ENCODE data around the gene CACNG3.
"Not testable (repeated sequence)": the region's sequence is repeated elsewhere in the genome, so short reads cannot be mapped to it uniquely, and the experiment has no call there.

The CACNG3 gene

GRCh38 chr16:24298548-24299167 is 42.5 kb downstream of the CACNG3 start:
- ATAC-seq (no peak), DNase-seq (ENCODE audit: low spot score in 2 of 2) (no peak)
- H3K36me3 Mint-ChIP-seq, result no peaks in the 10 kb centered on the region
- H3K9me3 Mint-ChIP-seq, result no peaks in the 10 kb centered on the region
- H3K27ac Mint-ChIP-seq, result no peak overlapping the region
- H3K4me3 Mint-ChIP-seq, result no peak overlapping the region
- H3K4me1 Mint-ChIP-seq, result no peaks in the 10 kb centered on the region

GRCh38 chr16:24300750-24301149 is 44.6 kb downstream of the CACNG3 start:
- H3K9me3 Mint-ChIP-seq, result not testable (repeated sequence)

DNA sequence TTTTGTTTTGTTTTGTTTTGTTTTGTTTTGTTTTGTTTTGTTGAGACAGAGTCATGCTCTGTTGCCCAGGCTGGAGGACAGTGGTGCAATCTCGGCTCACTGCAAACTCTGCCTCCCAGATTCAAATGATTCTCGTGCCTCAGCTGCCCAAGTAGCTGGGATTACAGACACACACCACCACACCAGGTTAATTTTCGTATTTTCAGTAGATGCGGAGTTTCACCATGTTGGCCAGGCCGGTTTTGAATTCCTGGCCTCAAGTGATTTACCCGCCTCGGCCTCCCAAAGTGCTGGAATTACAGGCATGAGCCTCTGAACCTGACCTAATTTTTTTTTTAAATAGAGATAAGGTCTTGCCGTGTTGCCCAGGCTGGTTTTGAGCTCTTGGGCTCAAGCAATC is 46.5 kb downstream of the CACNG3 start:
- ATAC-seq (no peak), DNase-seq (ENCODE audit: low spot score in 2 of 2) (no peak)
- Mint-ChIP-seq H3K36me3 (no peaks in the 10 kb centered on the region), H3K9me3 (no peaks in the 10 kb centered on the region), H3K4me3 (no peak overlapping the region), H3K4me1 (no peaks in the 10 kb centered on the region), H3K27ac (no peak overlapping the region)

More at GRCh38 chr16:24300750-24301149, 44.6 kb downstream of the CACNG3 start:
- not testable (repeated sequence) for H3K4me1 Mint-ChIP-seq; H3K4me3 Mint-ChIP-seq; ATAC-seq; H3K36me3 Mint-ChIP-seq; DNase-seq (ENCODE audit: low spot score in 2 of 2); H3K27ac Mint-ChIP-seq

GRCh38 chr16:24308200-24308599 is 52.1 kb downstream of the CACNG3 start:
- Mint-ChIP-seq H3K36me3 (no peaks in the 10 kb centered on the region), H3K4me3 (no peak overlapping the region)
- ATAC-seq, result no peak

DNA sequence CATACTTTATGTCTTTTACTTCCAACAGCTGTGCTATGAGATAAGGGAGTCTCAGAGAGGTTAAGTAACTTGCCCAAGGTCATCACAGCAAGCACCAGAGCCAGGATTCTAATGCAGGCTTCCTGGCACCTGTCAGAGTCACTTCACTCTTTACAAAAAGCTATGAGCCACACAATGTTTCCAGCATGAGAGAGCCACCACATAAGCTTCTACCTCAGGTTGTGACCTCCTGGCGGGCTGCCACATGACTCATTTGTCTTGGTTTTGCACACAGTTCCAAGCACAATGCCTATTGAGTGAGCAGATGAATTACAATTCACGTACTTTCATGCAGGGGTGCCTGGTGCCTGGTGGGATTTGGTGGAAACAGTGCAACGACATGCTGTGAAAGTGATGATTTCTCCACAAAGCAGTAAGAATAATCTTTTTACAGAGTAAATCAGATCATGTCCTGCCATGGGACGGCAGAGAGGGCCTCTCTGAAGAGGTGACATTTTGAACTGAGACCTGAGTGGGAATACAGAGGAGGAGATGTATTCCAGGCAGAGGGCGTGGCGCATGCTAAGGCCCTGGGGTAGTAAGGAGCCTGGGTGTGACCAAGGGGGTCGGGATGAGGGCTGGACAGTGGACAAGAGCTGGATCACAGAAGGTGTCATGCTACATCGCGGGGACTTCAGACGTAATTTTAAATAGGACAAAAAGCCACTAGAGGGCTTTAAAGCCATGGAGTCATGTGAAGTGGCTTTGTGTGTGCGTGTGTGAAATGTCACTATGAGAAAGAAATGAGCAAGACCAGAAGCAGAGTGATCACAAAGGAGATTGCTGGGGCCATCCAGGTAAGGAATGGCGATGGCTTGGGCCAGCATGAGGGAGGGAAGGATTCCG is 53.4 kb downstream of the CACNG3 start:
- Mint-ChIP-seq H3K4me1 (peaks cover 6% of the 10 kb centered on the region), H3K4me3 (no peak overlapping the region), H3K9me3 (no peaks in the 10 kb centered on the region), H3K36me3 (no peaks in the 10 kb centered on the region), H3K27ac (no peak overlapping the region)
- DNase-seq (ENCODE audit: low spot score in 2 of 2) (peak; percentile 6 to 69), ATAC-seq (peak; percentile 71)

More at GRCh38 chr16:24308200-24308599, 52.1 kb downstream of the CACNG3 start:
- peaks cover 6% of the 10 kb centered on the region for H3K4me1 Mint-ChIP-seq
- no peak for DNase-seq (ENCODE audit: low spot score in 2 of 2)
- H3K9me3 Mint-ChIP-seq, result no peaks in the 10 kb centered on the region
- H3K27ac Mint-ChIP-seq, result no peak overlapping the region

DNA sequence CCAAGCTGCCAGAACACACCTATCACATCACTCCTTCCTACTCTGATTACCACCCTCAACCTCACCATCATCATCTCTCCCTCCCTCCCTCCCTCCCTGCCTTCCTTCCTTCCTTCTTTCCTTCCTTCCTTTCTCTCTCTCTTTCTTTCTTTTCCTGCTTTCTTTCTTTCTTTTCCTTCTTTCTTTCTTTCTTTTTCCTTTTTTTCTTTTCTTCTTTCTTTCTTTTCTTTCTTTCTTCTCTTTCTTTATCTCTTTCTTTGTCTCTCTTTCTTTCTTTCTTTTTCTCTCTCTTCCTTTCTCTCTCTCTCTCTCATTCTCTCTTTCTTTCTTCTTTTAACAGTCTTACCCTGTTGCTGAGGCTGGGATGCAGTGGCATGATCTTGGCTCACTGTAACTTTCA is 59.2 kb downstream of the CACNG3 start:
- no peaks in the 10 kb centered on the region for H3K4me1 Mint-ChIP-seq
- no peaks in the 10 kb centered on the region for H3K36me3 Mint-ChIP-seq
- no peak for DNase-seq (ENCODE audit: low spot score in 2 of 2)
- no peak overlapping the region for H3K4me3 Mint-ChIP-seq
- no peak overlapping the region for H3K27ac Mint-ChIP-seq
- ATAC-seq, result no peak
- H3K9me3 Mint-ChIP-seq, result no peaks in the 10 kb centered on the region

DNA sequence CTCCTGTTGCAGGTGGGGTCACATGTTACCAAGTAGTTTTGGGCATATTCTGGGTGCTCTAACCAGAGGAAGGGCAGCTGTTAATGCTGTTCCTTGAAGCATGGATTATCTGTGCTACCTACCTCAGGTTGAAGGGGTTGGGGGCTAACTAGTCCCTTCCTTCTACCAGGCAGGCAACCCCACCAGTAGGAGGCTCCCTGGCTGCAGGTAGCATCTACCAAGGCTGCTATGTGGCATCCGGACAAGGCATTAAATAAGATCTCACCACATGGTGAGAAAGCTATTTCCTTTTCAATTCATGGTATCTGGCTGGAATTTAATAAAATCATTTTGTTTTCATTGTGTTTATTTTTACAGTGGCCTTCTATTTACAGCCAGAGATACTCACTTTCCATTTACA is 62.5 kb downstream of the CACNG3 start:
- DNase-seq (ENCODE audit: low spot score in 2 of 2), result no peak
- no peaks in the 10 kb centered on the region for H3K4me1 Mint-ChIP-seq
- no peaks in the 10 kb centered on the region for H3K36me3 Mint-ChIP-seq
- H3K27ac Mint-ChIP-seq, result no peak overlapping the region
- no peak overlapping the region for H3K4me3 Mint-ChIP-seq
- no peak for ATAC-seq
- no peaks in the 10 kb centered on the region for H3K9me3 Mint-ChIP-seq

GRCh38 chr16:24319126-24319814 is 63.1 kb downstream of the CACNG3 start:
- Mint-ChIP-seq H3K9me3 (no peaks in the 10 kb centered on the region), H3K27ac (no peak overlapping the region), H3K36me3 (no peaks in the 10 kb centered on the region), H3K4me1 (no peaks in the 10 kb centered on the region), H3K4me3 (no peak overlapping the region)
- DNase-seq (ENCODE audit: low spot score in 2 of 2), result no peak
- no peak for ATAC-seq

DNA sequence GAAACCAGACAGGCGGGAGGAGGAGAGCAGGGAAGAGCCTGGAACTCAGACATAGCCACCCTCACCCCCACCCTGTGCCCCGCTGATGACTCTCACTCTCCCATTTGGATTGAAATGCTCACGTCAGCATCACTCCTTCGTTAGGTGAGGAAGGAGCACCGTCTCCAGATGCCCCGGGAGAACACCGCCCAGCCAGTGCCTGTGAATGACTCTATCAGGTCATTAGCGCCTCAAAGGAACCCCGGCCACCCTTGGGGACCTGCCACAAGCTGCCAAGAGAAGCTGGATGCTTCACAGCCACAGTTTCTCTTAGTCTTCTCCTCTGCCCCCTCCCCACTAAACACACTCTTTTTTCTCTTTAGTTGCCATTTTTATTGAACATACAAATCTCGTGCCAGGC is 66.0 kb downstream of the CACNG3 start:
- DNase-seq (ENCODE audit: low spot score in 2 of 2), result no peak
- Mint-ChIP-seq H3K27ac (no peak overlapping the region), H3K36me3 (no peaks in the 10 kb centered on the region), H3K9me3 (no peaks in the 10 kb centered on the region), H3K4me3 (no peak overlapping the region), H3K4me1 (no peaks in the 10 kb centered on the region)
- no peak for ATAC-seq

DNA sequence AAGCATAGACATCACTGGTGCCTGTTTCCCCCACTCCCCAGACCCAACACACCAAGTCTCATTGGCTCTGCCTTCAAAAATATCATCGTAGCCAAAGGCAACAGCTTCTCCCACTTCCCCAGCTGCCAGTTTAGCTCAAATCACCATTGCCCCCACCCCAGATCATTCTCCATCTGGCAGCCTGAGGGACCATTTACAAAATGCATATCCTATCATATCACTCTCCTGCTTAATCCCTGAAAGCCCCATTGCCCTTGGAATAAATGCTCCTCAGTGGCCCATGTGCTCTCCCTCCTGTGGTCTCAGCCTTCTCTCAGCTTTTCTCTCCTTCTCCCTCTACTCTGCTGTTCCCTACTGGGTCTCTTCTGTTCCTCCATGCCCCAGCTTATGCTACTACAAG is 68.3 kb downstream of the CACNG3 start:
- H3K9me3 Mint-ChIP-seq, result no peaks in the 10 kb centered on the region
- H3K36me3 Mint-ChIP-seq, result no peaks in the 10 kb centered on the region
- no peak for DNase-seq (ENCODE audit: low spot score in 2 of 2)

DNA sequence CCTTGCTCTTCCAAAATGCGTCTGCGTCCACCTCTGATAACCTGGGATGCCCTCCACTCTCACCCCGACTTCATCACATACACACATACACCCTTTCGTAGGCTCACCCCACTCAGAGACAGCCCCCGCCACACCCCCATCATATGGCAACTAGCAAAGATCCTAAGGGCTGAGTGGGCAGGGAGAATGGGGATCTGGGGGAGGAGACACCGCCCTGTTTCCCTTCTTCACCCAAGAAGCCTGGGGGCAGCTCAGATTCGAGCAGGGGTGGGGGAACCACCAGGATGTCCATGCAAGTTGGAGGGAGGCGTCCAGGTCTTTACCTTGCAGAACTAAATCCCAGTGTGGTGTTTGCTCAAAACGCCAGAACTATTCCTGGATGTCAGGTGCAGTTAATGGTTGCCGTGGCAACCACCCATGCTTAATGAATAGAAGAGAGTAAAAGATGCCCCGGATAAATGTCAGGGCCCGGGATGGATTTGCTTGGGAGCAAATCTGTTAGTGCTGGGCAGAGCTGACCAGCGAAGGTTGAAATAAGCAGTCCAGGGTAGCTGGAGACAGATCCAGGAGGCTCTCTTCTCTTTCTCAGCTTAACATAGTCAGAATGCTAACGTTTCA is 72.8 kb downstream of the CACNG3 start:
- no peak overlapping the region for H3K4me3 Mint-ChIP-seq
- no peak overlapping the region for H3K27ac Mint-ChIP-seq
- ATAC-seq (no peak), DNase-seq (ENCODE audit: low spot score in 2 of 2) (no peak)
- no peaks in the 10 kb centered on the region for H3K9me3 Mint-ChIP-seq
- H3K4me1 Mint-ChIP-seq, result no peaks in the 10 kb centered on the region
- no peaks in the 10 kb centered on the region for H3K36me3 Mint-ChIP-seq

More for the DNA sequence above, 68.3 kb downstream of the CACNG3 start:
- ATAC-seq, result no peak
- H3K27ac Mint-ChIP-seq, result no peak overlapping the region
- no peaks in the 10 kb centered on the region for H3K4me1 Mint-ChIP-seq
- H3K4me3 Mint-ChIP-seq, result no peak overlapping the region

GRCh38 chr16:24332178-24332577 is 76.0 kb downstream of the CACNG3 start:
- H3K4me3 Mint-ChIP-seq, result no peak overlapping the region
- no peaks in the 10 kb centered on the region for H3K4me1 Mint-ChIP-seq
- no peak for ATAC-seq
- no peak overlapping the region for H3K27ac Mint-ChIP-seq
- no peaks in the 10 kb centered on the region for H3K36me3 Mint-ChIP-seq
- peaks cover 3% of the 10 kb centered on the region for H3K9me3 Mint-ChIP-seq
- DNase-seq (ENCODE audit: low spot score in 2 of 2), result no peak

- no peak overlapping the region for H3K4me3 Mint-ChIP-seq
- peaks cover 3% of the 10 kb centered on the region for H3K9me3 Mint-ChIP-seq
- no peak overlapping the region for H3K27ac Mint-ChIP-seq
- ATAC-seq (no peak), DNase-seq (ENCODE audit: low spot score in 2 of 2) (no peak)
- H3K4me1 Mint-ChIP-seq, result no peaks in the 10 kb centered on the region
- no peaks in the 10 kb centered on the region for H3K36me3 Mint-ChIP-seq
These were observed 76.5 kb downstream of the CACNG3 start for GRCh38 chr16:24332582-24333090.

GRCh38 chr16:24336491-24336890 is 80.4 kb downstream of the CACNG3 start:
- Mint-ChIP-seq H3K36me3 (no peaks in the 10 kb centered on the region), H3K27ac (no peak overlapping the region), H3K4me1 (no peaks in the 10 kb centered on the region), H3K4me3 (no peak overlapping the region), H3K9me3 (peaks cover 3% of the 10 kb centered on the region)
- DNase-seq (ENCODE audit: low spot score in 2 of 2) (no peak), ATAC-seq (no peak)

DNA sequence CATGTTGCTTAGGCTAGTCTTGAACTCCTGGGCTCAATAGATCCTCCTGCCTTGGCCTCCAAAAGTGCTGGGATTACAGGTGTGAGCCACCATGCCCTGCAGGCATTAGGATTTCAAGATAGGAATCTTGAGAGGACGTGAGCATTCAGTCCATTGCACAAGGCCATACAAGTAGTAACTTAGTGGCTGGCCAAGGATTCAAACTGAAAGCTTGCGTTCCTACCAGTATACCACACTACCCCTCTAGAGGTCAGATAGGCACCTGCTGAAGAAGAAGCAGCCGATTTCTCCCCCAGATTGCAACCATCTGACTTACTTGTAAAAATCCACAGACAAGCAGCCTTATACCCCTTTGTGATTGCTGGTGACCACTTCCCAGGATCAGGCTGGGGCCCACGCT is 80.9 kb downstream of the CACNG3 start:
- peaks cover 3% of the 10 kb centered on the region for H3K9me3 Mint-ChIP-seq
- H3K4me1 Mint-ChIP-seq, result no peaks in the 10 kb centered on the region
- ATAC-seq, result no peak
- H3K36me3 Mint-ChIP-seq, result no peaks in the 10 kb centered on the region
- H3K27ac Mint-ChIP-seq, result no peak overlapping the region
- DNase-seq (ENCODE audit: low spot score in 2 of 2), result no peak
- no peak overlapping the region for H3K4me3 Mint-ChIP-seq
